ENCODE results near the gene SEMA5A.

Gene SEMA5A

DNA sequence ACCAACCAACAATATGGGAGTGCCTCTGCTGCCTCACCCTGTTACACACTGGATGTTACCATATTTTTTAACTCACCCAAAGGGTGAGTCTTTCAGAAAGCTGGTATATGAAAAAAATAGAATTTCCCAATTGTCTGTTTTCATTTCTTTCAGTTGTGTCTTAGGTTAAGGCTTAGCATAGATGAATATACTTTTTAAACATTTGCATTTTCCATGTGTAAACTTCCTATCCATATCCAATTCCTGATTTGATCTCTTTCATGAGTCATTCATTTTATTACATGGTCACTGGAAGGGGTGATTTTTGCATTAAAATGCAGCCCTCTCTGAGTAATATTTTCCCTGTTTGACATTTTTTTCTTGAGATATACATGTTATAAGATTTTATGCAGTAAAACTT, 406.5 kb downstream of the SEMA5A start:
- Histone ChIP-seq H3K4ac (ENCODE audit: low read depth, low read length) (no peak overlapping the region), H3K4me1 (ENCODE audit: control insufficient read depth, low read depth, low read length) (no peaks in the 10 kb centered on the region), H3K27ac (ENCODE audit: low read depth, low read length) (no peak overlapping the region), H3K18ac (ENCODE audit: low read length) (no peak overlapping the region), H3K79me1 (ENCODE audit: low read length) (no peaks in the 10 kb centered on the region), H4K8ac (ENCODE audit: low read depth, low read length) (no peak overlapping the region), H3K79me2 (ENCODE audit: control insufficient read depth, insufficient read depth, low read length) (no peaks in the 10 kb centered on the region), H3K23ac (ENCODE audit: low read length) (no peak overlapping the region), H3K4me3 (ENCODE audit: low read length) (no peak overlapping the region), H2BK120ac (ENCODE audit: low read depth, low read length) (no peak overlapping the region), H2AK5ac (ENCODE audit: low read length) (no peak overlapping the region), H2BK15ac (replicated peaks; ENCODE audit: low read depth) (no peak overlapping the region), H4K5ac (ENCODE audit: low read length) (no peak overlapping the region), H3K36me3 (ENCODE audit: control insufficient read depth, insufficient read depth, low read length) (no peaks in the 10 kb centered on the region), H2BK5ac (ENCODE audit: low read length) (no peak overlapping the region), H3K4me2 (ENCODE audit: low read length) (no peak overlapping the region), H3K9ac (ENCODE audit: low read length) (no peak overlapping the region), H3K27me3 (ENCODE audit: insufficient read depth, low read length, poor library complexity) (no peaks in the 10 kb centered on the region), H3K56ac (ENCODE audit: low read length) (no peak overlapping the region)
- DNase-seq: no peak

DNA sequence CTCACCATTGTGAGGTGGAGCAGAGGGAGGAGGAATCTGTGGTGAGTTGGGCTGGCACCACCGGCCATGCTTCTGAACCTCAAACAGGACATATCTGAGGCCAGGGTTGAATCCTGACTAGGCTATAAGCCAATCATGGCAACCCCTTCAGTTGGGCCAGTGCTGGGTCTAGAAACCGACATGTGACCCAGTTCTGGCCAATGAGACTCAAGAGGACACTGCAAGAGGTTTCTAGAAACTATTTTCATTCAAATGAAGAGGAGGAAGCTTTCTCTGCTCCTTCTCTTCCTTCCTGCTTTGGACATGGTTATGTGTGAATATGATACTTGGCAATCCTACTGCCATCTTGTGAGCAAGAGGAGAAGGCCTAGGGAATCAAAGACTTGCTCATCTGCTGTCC, 417.7 kb downstream of the SEMA5A start:
- Histone ChIP-seq H2AK5ac (ENCODE audit: low read length) (no peak overlapping the region), H2BK15ac (replicated peaks; ENCODE audit: low read depth) (no peak overlapping the region), H3K4ac (ENCODE audit: low read depth, low read length) (no peak overlapping the region), H3K36me3 (ENCODE audit: control insufficient read depth, insufficient read depth, low read length) (no peaks in the 10 kb centered on the region), H4K8ac (ENCODE audit: low read depth, low read length) (no peak overlapping the region), H3K79me2 (ENCODE audit: control insufficient read depth, insufficient read depth, low read length) (no peaks in the 10 kb centered on the region), H3K4me3 (ENCODE audit: low read length) (no peak overlapping the region), H3K9ac (ENCODE audit: low read length) (no peak overlapping the region), H2BK120ac (ENCODE audit: low read depth, low read length) (no peak overlapping the region), H3K4me2 (ENCODE audit: low read length) (no peak overlapping the region), H3K23ac (ENCODE audit: low read length) (no peak overlapping the region), H3K27me3 (ENCODE audit: insufficient read depth, low read length, poor library complexity) (no peaks in the 10 kb centered on the region), H3K56ac (ENCODE audit: low read length) (no peak overlapping the region), H3K18ac (ENCODE audit: low read length) (no peak overlapping the region), H3K4me1 (ENCODE audit: control insufficient read depth, low read depth, low read length) (no peaks in the 10 kb centered on the region), H3K27ac (ENCODE audit: low read depth, low read length) (no peak overlapping the region), H3K79me1 (ENCODE audit: low read length) (no peaks in the 10 kb centered on the region), H2BK5ac (ENCODE audit: low read length) (no peak overlapping the region), H4K5ac (ENCODE audit: low read length) (no peak overlapping the region)
- no CpG with 5 or more reads among the region's 2 CpGs for WGBS (ENCODE audit: extremely low coverage, insufficient coverage, low lambda C conversion rate)
- DNase-seq: no peak

DNA sequence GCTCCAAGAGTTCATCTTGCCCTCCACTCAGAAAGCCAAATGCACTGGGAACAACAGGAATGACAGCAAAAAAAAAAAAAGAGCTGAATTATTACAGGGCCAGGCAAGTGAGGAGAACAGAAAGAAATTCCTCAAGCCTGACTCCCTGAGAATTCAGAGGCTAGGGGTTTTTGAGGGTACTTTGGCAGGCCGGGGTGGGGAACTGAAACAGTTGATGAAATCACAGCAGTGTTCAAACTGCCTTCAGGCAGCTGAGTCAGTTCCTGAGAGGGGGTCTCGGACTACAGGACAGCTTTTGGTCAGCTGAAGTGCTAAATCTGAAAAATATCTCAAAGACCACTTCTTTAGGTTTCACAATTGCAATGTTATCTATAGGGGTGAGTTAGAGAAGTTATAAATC, 419.4 kb downstream of the SEMA5A start:
- Histone ChIP-seq H3K79me2 (ENCODE audit: control insufficient read depth, insufficient read depth, low read length) (no peaks in the 10 kb centered on the region), H3K27ac (ENCODE audit: low read depth, low read length) (no peak overlapping the region), H3K27me3 (ENCODE audit: insufficient read depth, low read length, poor library complexity) (no peaks in the 10 kb centered on the region), H3K4me3 (ENCODE audit: low read length) (no peak overlapping the region), H4K5ac (ENCODE audit: low read length) (no peak overlapping the region), H3K18ac (ENCODE audit: low read length) (no peak overlapping the region), H2BK15ac (replicated peaks; ENCODE audit: low read depth) (no peak overlapping the region), H3K56ac (ENCODE audit: low read length) (no peak overlapping the region), H3K23ac (ENCODE audit: low read length) (no peak overlapping the region), H3K9ac (ENCODE audit: low read length) (no peak overlapping the region), H2AK5ac (ENCODE audit: low read length) (no peak overlapping the region), H3K4ac (ENCODE audit: low read depth, low read length) (no peak overlapping the region), H3K36me3 (ENCODE audit: control insufficient read depth, insufficient read depth, low read length) (no peaks in the 10 kb centered on the region), H4K8ac (ENCODE audit: low read depth, low read length) (no peak overlapping the region), H3K4me2 (ENCODE audit: low read length) (no peak overlapping the region), H2BK5ac (ENCODE audit: low read length) (no peak overlapping the region), H2BK120ac (ENCODE audit: low read depth, low read length) (no peak overlapping the region), H3K79me1 (ENCODE audit: low read length) (no peaks in the 10 kb centered on the region), H3K4me1 (ENCODE audit: control insufficient read depth, low read depth, low read length) (no peaks in the 10 kb centered on the region)
- WGBS (ENCODE audit: extremely low coverage, insufficient coverage, low lambda C conversion rate): no CpG with 5 or more reads among the region's 2 CpGs
- DNase-seq: no peak

DNA sequence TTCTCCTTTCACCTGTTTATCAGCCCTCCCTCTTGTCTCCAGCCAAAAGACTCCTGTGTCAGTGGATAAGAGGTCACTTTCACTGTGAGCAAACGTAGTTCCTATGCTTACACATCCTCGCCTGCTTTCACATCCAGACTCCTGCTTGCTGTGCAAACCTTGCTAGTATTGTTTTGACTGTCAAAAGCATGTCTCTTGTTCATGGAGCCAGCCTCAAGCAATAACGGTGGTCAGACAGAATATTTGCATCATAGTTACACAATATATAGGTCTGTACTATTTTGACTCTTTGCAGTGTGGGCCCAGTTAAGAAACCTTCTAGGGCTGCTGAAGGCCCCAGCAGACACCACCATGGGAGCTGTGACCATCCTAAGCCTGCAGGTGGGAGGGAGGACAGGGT, 420.0 kb downstream of the SEMA5A start:
- no CpG with 5 or more reads among the region's 3 CpGs for WGBS (ENCODE audit: extremely low coverage, insufficient coverage, low lambda C conversion rate)
- H2AK5ac ChIP-seq (ENCODE audit: low read length): no peak overlapping the region
- H3K56ac ChIP-seq (ENCODE audit: low read length): no peak overlapping the region
- no peaks in the 10 kb centered on the region for H3K79me1 ChIP-seq (ENCODE audit: low read length)
- no peak overlapping the region for H2BK15ac ChIP-seq (replicated peaks; ENCODE audit: low read depth)
- H3K18ac ChIP-seq (ENCODE audit: low read length): no peak overlapping the region
- no peak overlapping the region for H2BK5ac ChIP-seq (ENCODE audit: low read length)
- no peak for DNase-seq
- no peak overlapping the region for H3K23ac ChIP-seq (ENCODE audit: low read length)
- H3K4me2 ChIP-seq (ENCODE audit: low read length): no peak overlapping the region
- no peak overlapping the region for H4K5ac ChIP-seq (ENCODE audit: low read length)
- no peaks in the 10 kb centered on the region for H3K79me2 ChIP-seq (ENCODE audit: control insufficient read depth, insufficient read depth, low read length)
- no peaks in the 10 kb centered on the region for H3K36me3 ChIP-seq (ENCODE audit: control insufficient read depth, insufficient read depth, low read length)
- H4K8ac ChIP-seq (ENCODE audit: low read depth, low read length): no peak overlapping the region
- H3K4ac ChIP-seq (ENCODE audit: low read depth, low read length): no peak overlapping the region
- no peak overlapping the region for H3K4me3 ChIP-seq (ENCODE audit: low read length)
- H2BK120ac ChIP-seq (ENCODE audit: low read depth, low read length): no peak overlapping the region
- no peak overlapping the region for H3K9ac ChIP-seq (ENCODE audit: low read length)
- no peaks in the 10 kb centered on the region for H3K4me1 ChIP-seq (ENCODE audit: control insufficient read depth, low read depth, low read length)
- H3K27me3 ChIP-seq (ENCODE audit: insufficient read depth, low read length, poor library complexity): no peaks in the 10 kb centered on the region
- H3K27ac ChIP-seq (ENCODE audit: low read depth, low read length): no peak overlapping the region

- H4K8ac ChIP-seq (ENCODE audit: low read depth, low read length): no peak overlapping the region
- H2AK5ac ChIP-seq (ENCODE audit: low read length): no peak overlapping the region
- H3K79me2 ChIP-seq (ENCODE audit: control insufficient read depth, insufficient read depth, low read length): no peaks in the 10 kb centered on the region
- no peak overlapping the region for H2BK5ac ChIP-seq (ENCODE audit: low read length)
- H3K4me1 ChIP-seq (ENCODE audit: control insufficient read depth, low read depth, low read length): no peaks in the 10 kb centered on the region
- no peak overlapping the region for H3K9ac ChIP-seq (ENCODE audit: low read length)
- no CpG with 5 or more reads among the region's 6 CpGs for WGBS (ENCODE audit: extremely low coverage, insufficient coverage, low lambda C conversion rate)
- H3K36me3 ChIP-seq (ENCODE audit: control insufficient read depth, insufficient read depth, low read length): no peaks in the 10 kb centered on the region
- no peak overlapping the region for H3K18ac ChIP-seq (ENCODE audit: low read length)
- H3K56ac ChIP-seq (ENCODE audit: low read length): no peak overlapping the region
- no peak overlapping the region for H3K27ac ChIP-seq (ENCODE audit: low read depth, low read length)
- no peak overlapping the region for H2BK15ac ChIP-seq (replicated peaks; ENCODE audit: low read depth)
- H3K4me3 ChIP-seq (ENCODE audit: low read length): no peak overlapping the region
- DNase-seq: no peak
- H4K5ac ChIP-seq (ENCODE audit: low read length): no peak overlapping the region
- no peak overlapping the region for H3K23ac ChIP-seq (ENCODE audit: low read length)
- no peaks in the 10 kb centered on the region for H3K79me1 ChIP-seq (ENCODE audit: low read length)
- no peak overlapping the region for H3K4me2 ChIP-seq (ENCODE audit: low read length)
- H3K4ac ChIP-seq (ENCODE audit: low read depth, low read length): no peak overlapping the region
- no peak overlapping the region for H2BK120ac ChIP-seq (ENCODE audit: low read depth, low read length)
- no peaks in the 10 kb centered on the region for H3K27me3 ChIP-seq (ENCODE audit: insufficient read depth, low read length, poor library complexity)
These were observed 421.0 kb downstream of the SEMA5A start for GRCh38 chr5:9124838-9125237.

DNA sequence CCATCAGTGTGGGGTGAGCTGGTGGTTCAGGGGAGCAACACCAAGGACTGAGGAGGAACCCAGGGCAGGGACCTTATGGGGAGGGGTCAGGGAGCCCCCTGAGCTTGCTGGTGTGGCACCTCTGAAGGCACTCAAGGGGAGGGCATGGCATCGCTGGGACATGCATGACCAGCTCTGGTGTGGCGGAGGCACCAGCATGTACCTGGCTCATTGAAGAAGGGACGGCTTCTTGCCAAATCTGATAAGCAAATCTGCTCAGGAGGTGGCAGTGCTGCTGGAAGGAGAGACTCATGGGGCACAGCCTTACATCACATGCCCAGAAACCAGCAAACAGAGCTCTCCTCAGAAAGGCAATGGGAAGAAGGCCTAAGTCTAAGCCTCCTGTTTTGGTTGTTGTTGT, 421.8 kb downstream of the SEMA5A start:
- H3K4me1 ChIP-seq (ENCODE audit: control insufficient read depth, low read depth, low read length): no peaks in the 10 kb centered on the region
- no peaks in the 10 kb centered on the region for H3K79me1 ChIP-seq (ENCODE audit: low read length)
- H2BK15ac ChIP-seq (replicated peaks; ENCODE audit: low read depth): no peak overlapping the region
- H4K5ac ChIP-seq (ENCODE audit: low read length): no peak overlapping the region
- WGBS (ENCODE audit: extremely low coverage, insufficient coverage, low lambda C conversion rate): no CpG with 5 or more reads among the region's 3 CpGs
- no peak overlapping the region for H2BK5ac ChIP-seq (ENCODE audit: low read length)
- DNase-seq: no peak
- H4K8ac ChIP-seq (ENCODE audit: low read depth, low read length): no peak overlapping the region
- H3K4me3 ChIP-seq (ENCODE audit: low read length): no peak overlapping the region
- H3K79me2 ChIP-seq (ENCODE audit: control insufficient read depth, insufficient read depth, low read length): no peaks in the 10 kb centered on the region
- H2AK5ac ChIP-seq (ENCODE audit: low read length): no peak overlapping the region
- H3K4ac ChIP-seq (ENCODE audit: low read depth, low read length): no peak overlapping the region
- no peak overlapping the region for H3K27ac ChIP-seq (ENCODE audit: low read depth, low read length)
- no peak overlapping the region for H3K4me2 ChIP-seq (ENCODE audit: low read length)
- H3K23ac ChIP-seq (ENCODE audit: low read length): no peak overlapping the region
- H2BK120ac ChIP-seq (ENCODE audit: low read depth, low read length): no peak overlapping the region
- H3K36me3 ChIP-seq (ENCODE audit: control insufficient read depth, insufficient read depth, low read length): no peaks in the 10 kb centered on the region
- H3K18ac ChIP-seq (ENCODE audit: low read length): no peak overlapping the region
- H3K9ac ChIP-seq (ENCODE audit: low read length): no peak overlapping the region
- H3K27me3 ChIP-seq (ENCODE audit: insufficient read depth, low read length, poor library complexity): no peaks in the 10 kb centered on the region
- no peak overlapping the region for H3K56ac ChIP-seq (ENCODE audit: low read length)
